ENCODE data around the gene RPS19. TPM values are rescaled to one million over a fixed set of nuclear protein-coding genes. Genes with fewer than 3 reads are reported as not detected.

Gene RPS19
- total RNA-seq, 4 donors from 2014 or later: 180 to 636 (median 401) TPM

- intact Hi-C loops (cut with DNase I; ENCODE audit: low total_unique reads) (no loop called here), in situ Hi-C loops (cut with MboI; ENCODE audit: low sequenced_read_pairs in 4 of 4) (no loop called here)
- no peaks in the 10 kb centered on the region for H3K36me3 ChIP-seq
- ATAC-seq: no peak
- no peak overlapping the region for H3K27ac ChIP-seq
- DNase-seq: no peak
- no peaks in the 10 kb centered on the region for H3K9me3 ChIP-seq
- no peak for TF ChIP-seq POLR2A (IDR thresholded peaks at IDR 0.05)
- H3K4me1 ChIP-seq: no peaks in the 10 kb centered on the region
- no peak overlapping the region for H3K4me3 ChIP-seq
- peaks cover 79 to 91% (median 90%) of the 10 kb centered on the region in 3 donors for H3K27me3 ChIP-seq
Measured at GRCh38 chr19:41919948-41920712, 60.1 kb downstream of the RPS19 start.

DNA sequence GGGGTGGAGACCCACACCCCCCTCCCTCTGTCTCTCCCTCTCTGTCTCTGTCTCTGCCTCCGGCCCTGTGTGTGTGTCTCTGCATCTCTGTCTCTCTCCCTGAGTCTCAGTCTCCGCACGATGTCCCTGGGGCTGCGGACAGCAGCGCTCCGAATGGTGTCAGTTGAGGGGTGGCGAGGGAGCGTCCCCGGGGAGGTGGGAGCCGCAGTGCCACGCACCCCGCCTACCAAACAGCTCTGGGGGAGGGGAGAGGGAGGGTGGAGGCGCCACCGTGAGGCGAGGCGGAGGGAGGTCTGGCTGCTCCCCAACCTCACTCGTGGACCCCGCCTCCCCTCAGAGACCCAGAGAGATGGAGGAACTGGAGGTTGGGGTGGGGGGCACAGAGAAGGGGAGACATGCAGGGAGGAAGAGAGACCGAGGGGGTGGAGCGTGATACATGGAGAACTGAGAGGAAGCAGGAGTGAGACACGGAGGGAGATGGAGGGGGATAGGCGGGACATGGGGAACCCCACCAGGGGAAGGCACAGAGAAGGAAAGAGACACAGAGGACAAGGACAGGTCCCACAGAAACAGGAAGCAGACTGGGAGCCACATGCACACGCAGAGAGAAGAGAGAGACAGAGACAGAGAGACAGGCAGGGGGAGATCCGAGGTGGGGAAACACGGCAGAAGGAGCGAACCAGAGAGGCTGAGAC is 61.0 kb downstream of the RPS19 start:
- DNase-seq (no peak), ATAC-seq (no peak)
- Histone ChIP-seq H3K9me3 (no peaks in the 10 kb centered on the region), H3K27me3 (peaks cover 79 to 91% (median 88%) of the 10 kb centered on the region in 3 donors), H3K27ac (no peak overlapping the region), H3K36me3 (no peaks in the 10 kb centered on the region), H3K4me3 (no peak overlapping the region), H3K4me1 (no peaks in the 10 kb centered on the region)
- in situ Hi-C loops (cut with MboI; ENCODE audit: low sequenced_read_pairs in 4 of 4): no loop called here
- intact Hi-C loops (cut with DNase I; ENCODE audit: low total_unique reads): no loop called here
- no peak for TF ChIP-seq POLR2A (IDR thresholded peaks at IDR 0.05)
- TF ChIP-seq, protein P1, sequence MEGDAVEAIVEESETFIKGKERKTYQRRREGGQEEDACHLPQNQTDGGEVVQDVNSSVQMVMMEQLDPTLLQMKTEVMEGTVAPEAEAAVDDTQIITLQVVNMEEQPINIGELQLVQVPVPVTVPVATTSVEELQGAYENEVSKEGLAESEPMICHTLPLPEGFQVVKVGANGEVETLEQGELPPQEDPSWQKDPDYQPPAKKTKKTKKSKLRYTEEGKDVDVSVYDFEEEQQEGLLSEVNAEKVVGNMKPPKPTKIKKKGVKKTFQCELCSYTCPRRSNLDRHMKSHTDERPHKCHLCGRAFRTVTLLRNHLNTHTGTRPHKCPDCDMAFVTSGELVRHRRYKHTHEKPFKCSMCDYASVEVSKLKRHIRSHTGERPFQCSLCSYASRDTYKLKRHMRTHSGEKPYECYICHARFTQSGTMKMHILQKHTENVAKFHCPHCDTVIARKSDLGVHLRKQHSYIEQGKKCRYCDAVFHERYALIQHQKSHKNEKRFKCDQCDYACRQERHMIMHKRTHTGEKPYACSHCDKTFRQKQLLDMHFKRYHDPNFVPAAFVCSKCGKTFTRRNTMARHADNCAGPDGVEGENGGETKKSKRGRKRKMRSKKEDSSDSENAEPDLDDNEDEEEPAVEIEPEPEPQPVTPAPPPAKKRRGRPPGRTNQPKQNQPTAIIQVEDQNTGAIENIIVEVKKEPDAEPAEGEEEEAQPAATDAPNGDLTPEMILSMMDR (IDR thresholded peaks at IDR 0.05 in 4 of 5, conservative IDR thresholded peaks at IDR 0.05 in 1 of 5): no peak

GRCh38 chr19:41921577-41922576 is 61.8 kb downstream of the RPS19 start:
- ATAC-seq (no peak), DNase-seq (no peak)
- Histone ChIP-seq H3K9me3 (no peaks in the 10 kb centered on the region), H3K27me3 (peaks cover 81 to 91% (median 88%) of the 10 kb centered on the region in 3 donors), H3K36me3 (no peaks in the 10 kb centered on the region), H3K27ac (no peak overlapping the region), H3K4me3 (no peak overlapping the region), H3K4me1 (no peaks in the 10 kb centered on the region)
- in situ Hi-C loops (cut with MboI; ENCODE audit: low sequenced_read_pairs in 4 of 4): no loop called here
- TF ChIP-seq POLR2A (IDR thresholded peaks at IDR 0.05): no peak
- TF ChIP-seq, protein P1 (IDR thresholded peaks at IDR 0.05 in 4 of 5, conservative IDR thresholded peaks at IDR 0.05 in 1 of 5): no peak
- intact Hi-C loops (cut with DNase I; ENCODE audit: low total_unique reads): no loop called here

Small RNAs within 50 kb of the gene (microRNA-seq; reads per million reads assigned to microRNA genes)
- gene MIR6797 (ENCODE audit: borderline replicate concordance in 2 of 2): 0 reads per million in 2 donors

Other genes starting within 250 kb of the RPS19 start
- 1 to 10 TPM in 1 of 4 donors, under 1 TPM in 1, not detected in 2; 0.81 to 2.7 TPM for gene CEACAM4, start 233.2 kb upstream of the RPS19 start, total RNA-seq
- gene CEACAM7, start 172.0 kb upstream of the RPS19 start, total RNA-seq: 1 to 10 TPM in 1 of 4 donors, not detected in 3; 5.7 TPM
- 1 to 10 TPM in 1 of 4 donors, not detected in 3; 5.0 TPM for gene CEACAM5, start 151.6 kb upstream of the RPS19 start, total RNA-seq
- gene CEACAM6, start 104.7 kb upstream of the RPS19 start, total RNA-seq: under 1 TPM in 1 of 4 donors, not detected in 3; 0.53 TPM
- gene CEACAM3, start 63.7 kb upstream of the RPS19 start, total RNA-seq: not detected
- gene LYPD4, start 15.6 kb upstream of the RPS19 start, total RNA-seq: not detected
- gene DMRTC2, start 15.2 kb upstream of the RPS19 start, total RNA-seq: not detected
- under 1 TPM in 1 of 4 donors, not detected in 3; 0.20 TPM for gene CD79A, start 17.0 kb downstream of the RPS19 start, total RNA-seq
- gene ARHGEF1, start 22.9 kb downstream of the RPS19 start, total RNA-seq: 10 to 100 TPM; 12.1 to 21.6 (median 15.5) TPM
- gene ERFL, start 68.2 kb downstream of the RPS19 start, total RNA-seq: not detected
- gene RABAC1, start 99.1 kb downstream of the RPS19 start, total RNA-seq: 100 to 1,000 TPM in 3 of 4 donors, 10 to 100 TPM in 1; 94.4 to 146 (median 110) TPM
- not detected for gene ATP1A3, start 134.0 kb downstream of the RPS19 start, total RNA-seq
- 1 to 10 TPM in 1 of 4 donors, under 1 TPM in 2, not detected in 1; 0.20 to 1.0 (median 0.62) TPM for gene GRIK5, start 210.0 kb downstream of the RPS19 start, total RNA-seq
- gene ZNF574, start 215.9 kb downstream of the RPS19 start, total RNA-seq: 10 to 100 TPM; 10.8 to 15.1 (median 13.8) TPM

Data from gastrocnemius medialis (tissue), 4 donors.